WTC11 (cell line): ENCODE measurements around the gene AGPAT3. TPM values are rescaled to one million over a fixed set of nuclear protein-coding genes. Genes with fewer than 3 reads are reported as not detected.

Experiments used
- ATAC-seq: fragments of 200-7000 bp; cut with Tn5 transposase; 2 replicates; pipeline ENCODE4 v1.10.0; 2021; ENCODE audit warnings: mild to moderate bottlenecking, moderate library complexity
- CTCF ChIA-PET: fragments of 300-600 bp; sonication (Branson Sonifier 250); formaldehyde crosslinking; loops from one replicate; lab custom pipeline; 2021; ENCODE audit warnings: antibody characterized with exemption; lab: Charles Lee
- POLR2A ChIA-PET: fragments of 350-600 bp; sonication (Branson Sonifier 250); formaldehyde crosslinking; loops from one replicate; lab custom pipeline; 2021; ENCODE audit warnings: antibody characterized with exemption; lab: Charles Lee
- DNase-seq: peaks from one replicate; pipeline ENCODE4 v3.0.0; 2021; ENCODE audit warnings: low spot score
- H3K27ac Mint-ChIP-seq: 2 replicates; pipeline ENCODE4 v1.8.0; 2021; ENCODE audit warnings: mixed read lengths
- H3K27me3 Mint-ChIP-seq: 2 replicates; pipeline ENCODE4 v1.8.0; 2021; ENCODE audit warnings: low read depth, mild to moderate bottlenecking, moderate library complexity, mixed read lengths
- H3K36me3 Mint-ChIP-seq: 2 replicates; pipeline ENCODE4 v1.8.0; 2021; ENCODE audit warnings: mixed read lengths
- H3K4me1 Mint-ChIP-seq: 2 replicates; pipeline ENCODE4 v1.8.0; 2022; ENCODE audit warnings: mixed read lengths
- H3K4me3 Mint-ChIP-seq: 2 replicates; pipeline ENCODE4 v1.8.0; 2021; ENCODE audit warnings: mild to moderate bottlenecking, moderate library complexity, mixed read lengths
- H3K9me3 Mint-ChIP-seq: 2 replicates; pipeline ENCODE4 v1.8.0; 2021; ENCODE audit warnings: mixed read lengths
- CDX4 ChIP-seq: fragments of 250-450 bp; sonication (Bioruptor Pico); IDR thresholded peaks from 2 replicates; pipeline ENCODE4 v1.9.0; 2021; ENCODE audit warnings: moderate library complexity, mild to moderate bottlenecking, inconsistent platforms, borderline replicate concordance
- FOXK1 ChIP-seq: sonication (generic); formaldehyde crosslinking; IDR thresholded peaks from 2 replicates; pipeline ENCODE4 v1.8.0; 2022; ENCODE audit warnings: mild to moderate bottlenecking, moderate library complexity, missing genetic modification reagents
- GABPB1 ChIP-seq: sonication (generic); formaldehyde crosslinking; IDR thresholded peaks from 2 replicates; pipeline ENCODE4 v1.8.1; 2023; ENCODE audit warnings: mild to moderate bottlenecking, missing genetic modification reagents
- IRF1 ChIP-seq: sonication (generic); formaldehyde crosslinking; IDR thresholded peaks from 2 replicates; pipeline ENCODE4 v1.8.0; 2023; ENCODE audit warnings: missing genetic modification reagents
- MAX ChIP-seq: sonication (generic); formaldehyde crosslinking; IDR thresholded peaks from 2 replicates; pipeline ENCODE4 v1.8.0; 2022; ENCODE audit warnings: mild to moderate bottlenecking, missing genetic modification reagents
- NR3C1 ChIP-seq: sonication (generic); formaldehyde crosslinking; conservative IDR thresholded peaks from 2 replicates; pipeline ENCODE4 v1.8.1; 2023; ENCODE audit warnings: low read depth, mild to moderate bottlenecking, missing genetic modification reagents
- PREB ChIP-seq: sonication (generic); formaldehyde crosslinking; IDR thresholded peaks from 2 replicates; pipeline ENCODE4 v1.8.1; 2022; ENCODE audit warnings: mild to moderate bottlenecking, missing genetic modification reagents, moderate library complexity, borderline replicate concordance
- SOX15 ChIP-seq: fragments of 250-450 bp; sonication (Bioruptor Pico); IDR thresholded peaks from 2 replicates; pipeline ENCODE4 v1.9.0; 2021; ENCODE audit warnings: mild to moderate bottlenecking
- ZBTB21 ChIP-seq: sonication (generic); formaldehyde crosslinking; IDR thresholded peaks from 2 replicates; pipeline ENCODE4 v1.8.1; 2023; ENCODE audit warnings: mild to moderate bottlenecking, missing genetic modification reagents, borderline replicate concordance
- ZNF425 ChIP-seq: fragments of 250-450 bp; sonication (Bioruptor Pico); conservative IDR thresholded peaks from 2 replicates; pipeline ENCODE4 v1.9.0; 2021; ENCODE audit warnings: mild to moderate bottlenecking
- ZNF512 ChIP-seq: sonication (generic); formaldehyde crosslinking; IDR thresholded peaks from 2 replicates; pipeline ENCODE4 v1.8.1; 2022; ENCODE audit warnings: missing genetic modification reagents, borderline replicate concordance
- total RNA-seq: library from RNA; stranded (reverse); gene quantifications from 3 replicates; pipeline ENCODE4 v1.2.3, GENCODE V29; 2021

AGPAT3 gene
- total RNA-seq, 1 experiment from 2014 or later, result 5.6 TPM

- ChIA-PET CTCF (interaction anchor here (1.1 to 3.0 kb wide), 6 partner anchors 10 to 114 kb away, joined by 4 to 15 read pairs (median 5); no protein-coding TSS in a partner anchor), POLR2A (no interaction called here)
- H3K36me3 Mint-ChIP-seq, result no peaks in the 10 kb centered on the region
- peaks cover 7% of the 10 kb centered on the region for H3K4me1 Mint-ChIP-seq
- ATAC-seq (no peak), DNase-seq (no peak)
- no peaks in the 10 kb centered on the region for H3K9me3 Mint-ChIP-seq
- no peaks in the 10 kb centered on the region for H3K27me3 Mint-ChIP-seq
- TF ChIP-seq ZNF512 (no peak), IRF1 (CRISPR knock-in tag) (no peak), PREB (CRISPR knock-in tag) (no peak)
- no peak overlapping the region for H3K27ac Mint-ChIP-seq
- H3K4me3 Mint-ChIP-seq, result no peak overlapping the region
These were observed 37.9 kb upstream of the AGPAT3 start for GRCh38 chr21:43827015-43827611.

GRCh38 chr21:43829161-43829560 lies 35.9 kb upstream of the AGPAT3 start:
- POLR2A ChIA-PET, result interaction anchor here (0.7 kb wide), 1 partner anchor 483 kb away, joined by 6 read pairs; no protein-coding TSS in a partner anchor
- no peak overlapping the region for H3K4me3 Mint-ChIP-seq
- H3K36me3 Mint-ChIP-seq, result no peaks in the 10 kb centered on the region
- DNase-seq, result no peak
- CTCF ChIA-PET, result interaction anchor here (0.6 to 1.6 kb wide), 4 partner anchors 11 to 616 kb away, joined by 3 to 8 read pairs (median 5); no protein-coding TSS in a partner anchor
- no peaks in the 10 kb centered on the region; the same call in 1 of the 2 replicates for H3K27me3 Mint-ChIP-seq
- peaks cover 7% of the 10 kb centered on the region for H3K4me1 Mint-ChIP-seq
- TF ChIP-seq MAX (no peak), ZBTB21 (CRISPR knock-in tag) (no peak), NR3C1 (CRISPR knock-in tag) (no peak), ZNF425 (CRISPR knock-in tag) (no peak)
- no peak for ATAC-seq
- H3K9me3 Mint-ChIP-seq, result peaks cover 8% of the 10 kb centered on the region; the same call in 1 of the 2 replicates
- H3K27ac Mint-ChIP-seq, result no peak overlapping the region; the same call in 1 of the 2 replicates

- no peak for DNase-seq
- no peaks in the 10 kb centered on the region; the same call in 1 of the 2 replicates for H3K27me3 Mint-ChIP-seq
- TF ChIP-seq SOX15 (CRISPR knock-in tag), result no peak
- no peak for TF ChIP-seq CDX4 (CRISPR knock-in tag)
- TF ChIP-seq FOXK1 (CRISPR knock-in tag), result no peak
- no peak for TF ChIP-seq GABPB1
- H3K36me3 Mint-ChIP-seq, result no peaks in the 10 kb centered on the region
- no peak overlapping the region for H3K27ac Mint-ChIP-seq
- peaks cover 7% of the 10 kb centered on the region for H3K4me1 Mint-ChIP-seq
- ChIA-PET CTCF (interaction anchor here (0.6 to 1.6 kb wide), 8 partner anchors 11 to 146 kb away, joined by 3 to 9 read pairs (median 5); partner anchors contain the start of gene RRP1), POLR2A (no interaction called here)
- H3K9me3 Mint-ChIP-seq, result peaks cover 8% of the 10 kb centered on the region; the same call in 1 of the 2 replicates
- peak; percentile 26; the same call in 1 of the 2 replicates for ATAC-seq
- no peak overlapping the region for H3K4me3 Mint-ChIP-seq
These were observed 35.4 kb upstream of the AGPAT3 start for GRCh38 chr21:43829575-43830119.
